ENCODE results near the gene ITIH1.

DNA sequence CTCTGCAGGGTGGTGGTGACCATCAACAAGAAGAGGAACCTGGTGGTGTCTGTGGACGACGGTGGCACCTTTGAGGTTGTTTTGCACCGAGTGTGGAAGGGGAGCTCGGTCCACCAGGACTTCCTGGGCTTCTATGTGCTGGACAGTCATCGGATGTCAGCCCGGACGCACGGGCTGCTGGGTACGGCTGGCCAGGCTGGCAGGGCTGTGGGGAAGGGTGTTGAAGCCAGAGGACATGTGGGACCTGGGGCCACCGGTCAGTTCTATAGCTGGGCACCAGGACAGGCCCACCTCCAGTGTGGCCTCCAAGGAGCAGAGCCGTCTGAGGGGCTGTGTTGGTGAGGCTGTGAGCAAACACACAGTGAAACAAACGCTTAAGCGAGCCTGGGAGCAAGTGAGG, 13.3 kb downstream of the ITIH1 start:
- TF ChIP-seq, protein P1, sequence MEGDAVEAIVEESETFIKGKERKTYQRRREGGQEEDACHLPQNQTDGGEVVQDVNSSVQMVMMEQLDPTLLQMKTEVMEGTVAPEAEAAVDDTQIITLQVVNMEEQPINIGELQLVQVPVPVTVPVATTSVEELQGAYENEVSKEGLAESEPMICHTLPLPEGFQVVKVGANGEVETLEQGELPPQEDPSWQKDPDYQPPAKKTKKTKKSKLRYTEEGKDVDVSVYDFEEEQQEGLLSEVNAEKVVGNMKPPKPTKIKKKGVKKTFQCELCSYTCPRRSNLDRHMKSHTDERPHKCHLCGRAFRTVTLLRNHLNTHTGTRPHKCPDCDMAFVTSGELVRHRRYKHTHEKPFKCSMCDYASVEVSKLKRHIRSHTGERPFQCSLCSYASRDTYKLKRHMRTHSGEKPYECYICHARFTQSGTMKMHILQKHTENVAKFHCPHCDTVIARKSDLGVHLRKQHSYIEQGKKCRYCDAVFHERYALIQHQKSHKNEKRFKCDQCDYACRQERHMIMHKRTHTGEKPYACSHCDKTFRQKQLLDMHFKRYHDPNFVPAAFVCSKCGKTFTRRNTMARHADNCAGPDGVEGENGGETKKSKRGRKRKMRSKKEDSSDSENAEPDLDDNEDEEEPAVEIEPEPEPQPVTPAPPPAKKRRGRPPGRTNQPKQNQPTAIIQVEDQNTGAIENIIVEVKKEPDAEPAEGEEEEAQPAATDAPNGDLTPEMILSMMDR (IDR thresholded peaks at IDR 0.05): no peak
- TF ChIP-seq POLR2AphosphoS5 (IDR thresholded peaks at IDR 0.05) (no peak), POLR2A (IDR thresholded peaks at IDR 0.05) (no peak), EP300 (IDR thresholded peaks at IDR 0.05; ENCODE audit: low read depth) (no peak)

Measured in transverse colon (tissue), 4 donors.